CD4-positive, alpha-beta T cell treated with Interferon alpha-2 for 1 hour (primary cell): ENCODE data around the gene LRPAP1.
A peak's percentile ranks its signal among the peaks of the same experiment; 100 is the strongest.

Experiments used
- DNase-seq, 2 donors: peaks; one replicate each; pipeline ENCODE4 v3.0.0-alpha.2; 2020 to 2022

The LRPAP1 gene

DNA sequence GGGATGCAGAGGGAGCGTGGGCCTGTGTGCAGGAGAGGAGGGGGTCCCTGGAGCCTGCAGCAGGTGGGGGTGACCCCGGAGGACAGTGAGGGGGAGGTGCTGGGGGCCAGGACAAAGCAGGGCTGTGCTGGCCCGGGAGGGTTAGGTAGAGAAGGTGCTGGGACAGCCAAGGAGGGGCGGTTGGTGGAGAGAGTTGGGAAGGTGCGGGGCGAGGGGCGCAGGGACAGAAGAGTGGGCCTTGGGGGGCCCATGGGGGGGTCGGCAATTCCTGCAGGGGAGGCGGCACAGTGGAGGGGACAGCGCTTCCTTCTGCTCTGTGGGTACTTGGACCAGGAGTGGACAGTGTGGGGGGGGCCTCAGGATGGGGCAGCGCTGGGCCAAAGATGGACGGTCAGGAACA is 32.5 kb downstream of the LRPAP1 start:
- no peak for DNase-seq

DNA sequence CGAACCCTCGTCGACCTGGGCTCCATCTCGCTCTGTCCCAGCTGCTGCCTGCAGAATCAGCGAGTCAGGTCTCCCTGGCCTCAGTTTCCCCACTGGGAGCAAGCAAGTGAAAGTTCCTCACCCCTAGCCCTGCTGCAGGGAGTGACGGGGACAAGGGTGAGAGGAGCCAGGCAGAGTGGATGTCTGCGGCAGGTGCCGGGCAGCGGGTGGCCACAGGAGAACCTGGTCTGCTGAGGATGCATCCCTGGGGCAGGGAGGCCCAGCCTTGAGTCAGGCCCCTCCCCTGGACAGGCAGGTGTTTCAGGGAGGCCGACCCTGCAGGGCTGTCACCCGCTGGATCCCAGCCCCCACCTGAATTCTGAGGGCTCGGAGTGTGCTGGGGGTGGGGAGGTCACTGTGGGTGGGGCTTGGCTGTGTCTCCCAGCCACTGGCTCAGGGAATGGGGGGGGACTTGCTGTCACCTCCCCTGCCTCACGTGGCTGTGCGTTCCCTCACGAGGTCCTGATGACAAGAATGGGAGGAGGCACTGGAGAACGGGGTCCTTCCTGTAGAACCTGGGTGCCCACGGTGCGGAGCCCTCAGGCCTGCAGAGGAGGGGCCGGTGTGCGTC is 33.2 kb downstream of the LRPAP1 start:
- no peak for DNase-seq

DNA sequence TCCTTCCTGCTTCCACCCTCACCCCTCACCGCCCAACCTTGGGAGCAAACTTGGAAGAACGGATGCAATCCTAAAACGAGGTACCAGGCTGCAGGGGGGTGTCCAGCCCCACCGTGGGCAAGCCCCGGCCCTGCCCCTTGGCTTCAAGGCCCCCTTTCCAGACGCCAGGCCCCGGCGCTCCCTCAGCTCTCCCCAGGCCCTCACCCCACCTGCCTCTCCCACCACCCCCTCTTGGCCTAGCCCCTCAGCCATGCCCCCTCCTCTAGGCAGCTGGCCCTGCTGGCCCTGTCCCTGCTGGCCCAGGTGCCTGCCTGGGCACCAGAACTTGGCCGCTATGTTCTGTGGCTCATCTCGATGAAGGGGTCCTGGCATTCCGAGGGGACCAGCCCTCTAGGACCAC is 33.8 kb downstream of the LRPAP1 start:
- no peak for DNase-seq

DNA sequence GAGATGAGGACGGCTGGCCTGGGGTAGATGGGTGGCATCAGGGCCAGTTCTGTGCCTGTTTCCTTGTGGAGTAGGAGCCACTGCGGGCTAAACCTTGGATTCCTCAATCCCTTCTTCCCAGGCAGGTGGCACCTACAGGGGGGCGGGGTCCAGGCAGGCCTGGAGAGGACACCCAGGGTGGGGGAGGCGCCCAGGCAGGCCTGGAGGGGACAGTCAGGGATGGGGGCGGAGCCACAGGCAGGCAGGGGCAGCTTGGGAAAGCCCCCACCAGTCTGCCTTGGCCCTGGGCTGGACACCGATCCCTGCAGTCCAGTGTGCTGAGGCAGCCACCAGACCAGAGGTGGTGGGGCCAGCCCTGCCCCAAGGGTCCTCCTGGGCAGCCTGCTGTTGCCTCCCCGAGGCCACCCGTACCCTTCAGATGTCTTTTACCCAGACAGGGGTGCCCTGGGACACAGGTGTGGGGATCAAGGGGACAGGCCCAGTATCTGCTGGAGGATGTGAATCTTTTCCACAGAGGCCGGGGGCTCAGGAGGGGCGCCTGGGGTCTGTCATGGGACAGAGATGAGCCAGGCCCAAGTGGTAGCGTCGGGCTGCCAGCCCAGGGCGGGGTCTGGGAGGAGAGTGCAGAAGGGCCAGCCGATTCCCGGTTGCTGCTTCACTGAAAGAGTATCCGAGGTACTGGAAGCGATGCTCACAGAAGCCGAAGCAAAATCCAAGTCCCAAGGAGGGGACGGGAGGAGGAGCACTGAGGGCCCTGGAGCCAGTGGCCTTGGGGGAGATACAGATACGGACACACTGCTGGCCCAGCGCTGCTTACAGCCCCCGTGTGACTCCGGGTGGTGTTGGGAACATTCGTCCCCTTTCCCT is 34.5 kb downstream of the LRPAP1 start:
- no peak for DNase-seq

DNA sequence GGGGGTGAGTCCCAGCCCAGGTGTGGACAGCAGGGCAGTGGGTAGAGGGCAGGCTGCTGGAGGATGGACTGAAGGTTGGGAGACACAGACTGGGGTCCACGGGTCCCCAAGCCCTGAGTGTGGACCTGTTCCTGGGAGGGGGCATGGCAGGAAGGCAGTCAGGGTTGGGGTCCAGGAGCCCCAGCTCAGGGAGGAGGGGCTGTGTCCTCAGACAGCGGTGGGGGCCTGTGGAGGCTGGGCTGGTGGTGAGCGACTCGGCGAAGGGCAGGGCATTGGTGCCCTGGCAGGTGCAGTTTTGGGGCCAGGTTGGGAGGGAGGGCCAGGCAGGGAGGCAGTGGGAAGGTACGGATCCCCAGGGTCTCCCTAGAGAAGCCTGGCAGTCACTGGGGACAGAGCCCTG is 35.1 kb downstream of the LRPAP1 start:
- DNase-seq, result no peak

DNA sequence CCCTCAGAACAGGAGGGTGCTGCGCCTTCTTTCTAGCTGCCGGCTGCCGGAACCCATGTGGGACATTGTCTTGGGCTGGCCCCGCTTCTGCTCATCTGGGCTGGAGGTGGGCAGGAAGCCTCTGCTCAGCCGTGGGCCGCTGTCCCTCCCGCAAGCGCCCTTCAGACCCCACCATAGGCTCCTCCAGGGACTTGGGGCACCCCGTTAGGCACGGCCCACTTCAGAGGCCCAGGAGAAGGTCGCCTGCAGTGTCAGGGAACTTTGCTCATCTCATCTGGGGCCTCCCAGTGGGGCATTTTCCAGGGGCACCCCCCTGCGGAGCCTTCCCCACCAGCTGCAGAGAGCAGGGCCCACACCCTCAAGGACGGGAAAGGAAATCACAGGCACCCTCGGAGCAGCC is 36.2 kb downstream of the LRPAP1 start:
- DNase-seq, result no peak

DNA sequence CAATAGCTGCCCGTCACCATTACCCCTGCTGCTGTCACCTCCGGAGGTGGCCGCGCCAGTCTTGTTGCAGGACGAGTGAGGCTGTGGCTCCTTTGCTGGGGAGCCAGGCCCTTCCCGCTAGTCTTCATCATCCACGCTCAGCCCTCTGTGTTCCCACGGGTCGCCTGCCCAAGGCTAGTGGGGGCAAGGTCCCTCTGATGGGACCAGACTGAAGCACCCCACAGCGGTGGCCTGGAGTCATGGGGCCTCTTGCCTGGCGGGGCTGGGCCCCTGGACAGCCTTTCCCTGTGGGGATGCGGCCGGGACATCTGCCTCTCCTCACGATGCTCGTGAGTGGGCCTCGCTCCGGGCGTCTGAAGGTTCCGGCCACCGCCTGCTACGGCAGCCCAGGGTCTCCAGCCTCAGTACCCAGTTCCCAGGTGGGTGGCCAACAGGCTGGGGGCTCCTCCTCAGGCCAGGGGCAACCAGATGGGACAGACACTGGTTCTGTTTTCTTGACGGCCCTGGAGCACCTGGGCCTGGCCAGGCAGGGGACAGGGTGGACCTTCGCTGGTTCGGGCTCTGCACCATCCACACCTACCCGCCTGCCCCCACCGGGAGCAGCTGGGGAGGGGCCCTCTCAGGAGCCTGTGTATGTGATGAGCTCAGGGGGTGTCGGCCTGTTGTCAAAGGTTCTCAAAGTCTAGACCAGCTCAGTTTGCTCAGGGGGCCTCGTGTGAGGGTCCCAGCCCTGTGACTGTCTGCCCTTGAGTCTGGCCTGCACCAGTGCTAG is 36.8 kb downstream of the LRPAP1 start:
- no peak for DNase-seq

DNA sequence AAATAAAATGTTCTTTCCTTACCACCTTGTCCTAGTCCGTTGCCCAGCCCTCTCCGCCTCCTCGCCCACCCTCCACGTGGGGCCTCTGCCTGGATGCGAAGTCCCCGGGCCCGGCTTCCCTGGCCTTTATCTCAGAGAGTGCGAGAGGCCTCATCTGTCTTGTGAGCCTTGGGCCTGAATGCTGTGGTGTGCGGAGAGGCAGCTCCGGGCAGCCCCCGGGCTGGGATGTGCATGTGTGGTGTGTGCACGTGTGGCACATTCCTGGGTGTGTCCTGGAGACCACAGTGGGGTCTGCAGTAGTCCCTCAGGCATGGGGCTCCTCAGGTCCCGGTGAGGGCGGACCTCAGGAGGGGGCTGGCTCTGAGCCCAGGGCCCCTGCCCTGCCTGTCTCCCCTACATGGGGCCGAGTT is 37.8 kb downstream of the LRPAP1 start:
- DNase-seq, result no peak

DNA sequence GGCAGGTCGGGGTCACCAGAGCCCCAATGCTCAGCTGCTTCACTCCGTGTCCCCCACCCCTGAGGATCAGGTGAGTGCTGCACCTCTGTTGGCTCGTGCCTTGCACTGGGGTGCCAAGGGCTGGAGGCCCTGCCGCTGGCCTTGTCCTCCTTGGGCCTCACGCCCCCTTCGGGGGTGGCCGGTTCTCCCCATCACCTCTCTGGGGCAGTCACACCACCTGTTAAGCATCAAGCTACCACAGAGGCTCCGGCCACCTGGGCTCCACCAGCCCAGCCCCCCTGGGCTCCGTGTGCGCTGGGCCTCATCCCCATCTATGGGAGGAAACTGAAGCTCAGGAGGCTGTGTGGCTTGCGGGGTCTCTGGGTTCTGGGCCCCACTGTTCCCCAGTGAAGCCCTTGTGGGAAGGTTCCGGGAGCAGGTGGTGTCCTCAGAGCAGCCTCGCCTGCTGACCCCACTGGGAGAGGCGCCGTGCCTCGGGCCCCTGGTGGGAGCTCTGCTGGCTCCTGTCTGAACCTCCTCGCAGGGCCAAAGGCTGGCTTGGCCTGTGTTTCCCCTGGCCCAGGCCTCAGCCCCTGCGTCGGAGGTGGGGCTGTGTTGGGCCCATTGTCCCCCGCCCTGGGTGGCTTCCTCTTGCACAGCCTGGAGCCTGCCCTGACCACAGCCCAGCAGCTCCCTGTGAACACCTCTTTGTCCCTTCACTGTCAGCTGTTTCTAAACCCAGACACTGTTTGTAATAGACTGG is 38.3 kb downstream of the LRPAP1 start:
- no peak for DNase-seq

DNA sequence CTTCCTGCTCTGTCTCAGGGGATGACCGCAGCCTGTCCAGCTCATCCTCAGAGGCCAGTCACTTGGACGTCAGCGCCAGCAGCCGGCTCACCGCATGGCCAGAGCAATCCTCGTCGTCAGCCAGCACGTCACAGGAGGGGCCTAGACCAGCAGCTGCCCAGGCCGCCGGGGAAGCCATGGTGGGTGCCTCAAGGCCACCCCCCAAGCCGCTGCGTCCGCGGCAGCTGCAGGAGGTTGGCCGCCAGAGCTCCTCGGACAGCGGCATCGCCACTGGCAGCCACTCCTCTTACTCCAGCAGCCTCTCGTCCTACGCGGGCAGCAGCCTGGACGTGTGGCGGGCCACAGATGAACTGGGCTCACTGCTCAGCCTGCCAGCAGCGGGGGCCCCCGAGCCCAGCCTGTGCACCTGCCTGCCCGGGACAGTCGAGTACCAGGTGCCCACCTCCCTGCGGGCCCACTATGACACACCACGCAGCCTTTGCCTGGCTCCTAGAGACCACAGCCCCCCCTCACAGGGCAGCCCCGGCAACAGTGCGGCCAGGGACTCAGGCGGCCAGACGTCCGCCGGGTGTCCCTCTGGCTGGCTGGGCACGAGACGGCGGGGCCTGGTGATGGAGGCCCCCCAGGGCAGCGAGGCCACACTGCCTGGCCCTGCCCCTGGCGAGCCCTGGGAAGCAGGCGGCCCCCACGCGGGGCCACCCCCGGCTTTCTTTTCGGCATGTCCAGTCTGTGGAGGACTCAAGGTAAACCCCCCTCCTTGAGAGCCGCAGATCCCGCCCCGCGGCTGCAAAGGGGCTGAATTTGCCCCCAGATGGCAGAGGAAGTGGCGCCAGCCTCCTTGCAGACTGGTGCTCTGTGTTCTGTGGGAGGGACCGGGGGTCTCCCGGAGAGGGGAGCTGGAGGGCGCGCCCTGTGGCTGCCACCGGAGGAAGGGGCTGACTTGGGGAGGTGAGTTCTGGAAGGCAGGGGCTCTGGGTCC is 39.2 kb downstream of the LRPAP1 start:
- DNase-seq, result no peak

DNA sequence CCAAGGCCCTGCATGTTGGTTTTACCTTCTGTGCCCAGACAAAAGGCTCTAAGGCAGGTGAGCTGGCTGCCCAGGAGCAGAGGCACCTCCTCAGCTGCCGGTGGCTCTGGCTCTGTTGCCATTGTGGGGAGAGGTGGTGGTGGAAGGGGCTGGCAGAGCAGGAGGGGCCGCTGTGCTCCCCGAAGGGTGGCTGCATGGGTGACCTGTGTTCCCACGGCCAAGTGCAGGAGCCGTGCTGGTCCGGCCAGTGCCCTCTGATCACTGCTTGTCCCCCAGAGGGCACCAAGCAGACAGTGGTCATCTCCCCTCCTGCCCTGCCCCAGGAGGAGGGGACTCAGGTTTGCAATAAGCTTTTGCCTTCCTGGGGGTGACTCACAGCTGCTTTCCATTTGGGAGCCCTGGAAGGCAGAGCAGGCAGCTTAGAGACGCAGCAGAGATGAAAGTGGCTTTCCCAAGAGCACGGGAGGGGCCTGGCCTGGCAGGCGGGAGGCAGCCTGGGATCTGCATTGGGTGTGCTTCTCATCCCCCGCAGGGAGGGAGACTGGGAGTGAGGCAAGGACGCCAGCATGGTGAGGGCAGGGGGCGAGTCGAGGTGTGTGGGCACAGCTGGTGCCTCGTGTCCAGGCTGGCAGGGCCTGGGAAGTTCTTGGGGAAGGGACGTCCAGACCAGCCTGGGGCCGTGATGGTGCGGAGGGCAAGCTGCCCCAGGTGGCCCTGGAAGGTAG is 40.4 kb downstream of the LRPAP1 start:
- no peak for DNase-seq

DNA sequence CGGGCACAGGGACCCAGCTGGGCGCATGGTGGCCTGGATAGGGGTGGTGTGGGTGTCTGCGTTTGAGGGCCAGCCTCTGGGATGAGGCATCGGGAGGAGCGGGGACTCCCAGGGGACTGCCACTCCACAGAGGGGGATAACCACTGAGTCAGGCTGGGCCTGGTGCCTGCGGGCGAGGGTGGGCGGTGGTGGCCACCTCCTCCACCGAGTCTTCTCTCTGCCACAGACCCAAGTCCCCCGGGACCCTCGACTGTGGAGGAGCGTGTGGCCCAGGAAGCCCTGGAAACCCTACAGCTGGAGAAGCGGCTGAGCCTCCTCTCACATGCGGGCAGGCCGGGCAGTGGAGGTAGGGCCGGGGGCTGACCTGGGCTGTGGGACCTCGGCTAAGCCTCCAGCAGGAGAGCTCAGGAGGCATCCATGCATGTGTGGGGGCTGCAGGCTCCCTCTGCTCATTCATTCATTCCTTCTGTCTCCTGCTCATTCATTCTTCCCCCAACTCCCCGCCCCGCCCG is 42.7 kb downstream of the LRPAP1 start:
- DNase-seq, result no peak

DNA sequence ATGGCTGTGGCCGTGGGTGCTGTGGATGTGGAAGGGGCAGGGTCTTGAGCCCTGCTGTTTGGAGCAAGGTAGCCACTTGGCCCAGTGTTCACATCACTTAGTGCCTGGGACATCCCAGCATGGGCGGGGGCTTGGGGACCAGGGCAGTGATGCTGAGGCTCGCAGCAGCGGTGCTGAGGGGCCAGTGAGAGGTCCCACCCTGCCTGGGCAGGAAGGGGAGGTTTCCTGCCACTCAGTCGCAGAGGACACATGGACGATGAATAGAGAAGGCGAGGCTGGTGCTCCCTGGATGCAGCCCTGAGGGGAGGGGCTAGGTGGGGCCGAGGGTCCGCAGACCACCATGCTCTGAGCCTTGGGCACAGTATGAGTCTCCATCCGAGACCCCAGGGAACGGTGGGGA is 43.4 kb downstream of the LRPAP1 start:
- DNase-seq, result no peak

DNA sequence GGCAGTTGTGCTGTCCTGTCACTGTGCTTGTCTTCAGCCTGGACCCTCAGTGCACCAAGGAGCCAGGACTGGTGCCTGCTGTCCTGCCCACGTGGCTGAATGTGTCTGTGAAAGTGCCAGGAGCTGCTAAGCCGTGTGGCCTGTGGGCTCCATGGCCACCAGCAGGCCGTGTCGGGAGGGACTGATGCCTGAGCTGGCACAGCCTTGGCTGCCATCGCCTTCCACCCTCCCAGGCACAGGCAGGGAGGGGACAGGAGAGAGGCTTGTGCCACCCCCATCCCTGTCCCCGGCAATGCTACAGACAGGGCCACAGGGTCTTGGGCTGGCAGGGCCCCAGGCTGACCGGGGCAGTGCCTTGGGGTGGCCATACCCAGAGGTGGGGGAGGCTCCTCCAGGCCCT is 44.4 kb downstream of the LRPAP1 start:
- no peak for DNase-seq

DNA sequence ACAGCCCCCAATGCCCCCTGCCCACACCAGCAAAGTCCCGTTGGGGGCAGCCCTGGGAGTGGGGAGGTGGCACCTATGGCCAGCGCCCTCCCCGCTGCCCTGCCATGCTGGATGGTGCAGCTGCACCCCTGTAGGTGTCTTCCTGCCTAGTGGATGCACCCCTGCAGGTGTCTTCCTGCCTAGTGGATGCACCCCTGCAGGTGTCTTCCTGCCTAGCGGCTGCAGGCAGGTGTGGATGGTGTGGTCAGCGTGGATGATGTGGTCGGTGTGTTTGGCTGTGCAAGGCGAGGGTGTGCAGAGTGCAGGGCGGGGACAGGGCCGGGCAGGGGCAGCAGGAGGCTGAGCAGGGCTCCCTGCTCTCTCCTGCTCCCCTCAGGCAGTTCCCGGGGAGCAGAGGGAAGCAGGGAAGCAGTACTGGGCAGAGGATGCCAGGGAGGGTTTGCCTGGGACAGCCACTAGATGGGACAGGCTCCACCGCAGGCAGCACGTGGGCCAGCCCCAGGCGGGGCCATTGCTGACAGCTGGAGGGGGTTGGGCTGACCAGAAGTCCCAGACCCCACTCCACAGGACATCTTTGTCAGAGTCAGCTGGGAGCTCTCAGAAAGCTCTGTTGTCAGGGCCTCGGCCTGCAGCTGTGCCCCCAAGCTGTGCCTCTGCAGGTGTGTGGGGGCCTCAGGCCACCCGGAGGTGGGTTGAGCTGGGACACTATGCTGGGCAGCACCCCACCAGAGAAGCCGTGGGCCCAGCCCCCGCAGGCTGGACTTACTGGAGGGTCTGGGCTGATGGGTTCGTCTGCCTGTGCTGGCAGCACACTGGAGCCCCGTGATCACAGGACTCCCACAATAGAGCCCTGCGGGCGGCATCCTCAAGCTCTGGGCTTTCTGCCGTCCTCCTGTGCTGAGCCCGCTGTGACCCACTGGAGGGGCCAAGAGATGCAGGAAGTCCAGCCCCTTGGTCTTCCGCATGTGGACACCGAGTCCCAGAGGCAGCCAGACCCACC is 45.4 kb downstream of the LRPAP1 start:
- DNase-seq, result no peak

DNA sequence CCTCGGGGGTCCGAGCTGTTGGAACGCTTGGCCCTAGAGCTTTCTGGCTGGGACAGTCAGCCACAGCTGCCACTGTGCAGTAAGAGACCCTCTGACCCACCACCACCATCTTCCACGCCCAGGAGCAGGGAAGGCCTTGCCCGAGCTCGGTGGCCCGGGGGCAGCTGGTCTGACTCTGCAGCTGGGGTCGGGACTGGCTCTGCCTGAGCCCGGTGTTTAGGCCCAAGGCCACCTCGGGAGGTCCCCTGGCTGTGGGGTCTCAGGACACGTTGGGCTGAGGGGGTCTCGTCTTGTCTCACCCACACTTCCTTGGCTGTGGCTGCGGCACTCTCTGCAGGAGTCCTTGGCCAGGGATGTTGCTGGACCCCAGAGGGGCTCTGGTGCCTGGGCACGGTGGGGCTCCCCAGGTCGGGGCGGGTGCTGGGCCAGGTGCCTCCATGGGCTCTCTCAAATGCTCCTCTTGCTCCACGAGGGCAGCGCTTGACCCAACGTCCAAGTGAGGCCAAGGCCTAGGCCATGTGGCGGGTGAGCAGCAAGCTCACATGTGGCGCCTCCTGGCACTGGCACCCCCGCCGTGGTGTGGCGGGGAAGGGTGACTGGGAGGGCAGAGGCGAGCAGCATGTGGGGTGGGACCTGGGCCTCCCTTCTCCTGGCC is 46.2 kb downstream of the LRPAP1 start:
- DNase-seq, result no peak

DNA sequence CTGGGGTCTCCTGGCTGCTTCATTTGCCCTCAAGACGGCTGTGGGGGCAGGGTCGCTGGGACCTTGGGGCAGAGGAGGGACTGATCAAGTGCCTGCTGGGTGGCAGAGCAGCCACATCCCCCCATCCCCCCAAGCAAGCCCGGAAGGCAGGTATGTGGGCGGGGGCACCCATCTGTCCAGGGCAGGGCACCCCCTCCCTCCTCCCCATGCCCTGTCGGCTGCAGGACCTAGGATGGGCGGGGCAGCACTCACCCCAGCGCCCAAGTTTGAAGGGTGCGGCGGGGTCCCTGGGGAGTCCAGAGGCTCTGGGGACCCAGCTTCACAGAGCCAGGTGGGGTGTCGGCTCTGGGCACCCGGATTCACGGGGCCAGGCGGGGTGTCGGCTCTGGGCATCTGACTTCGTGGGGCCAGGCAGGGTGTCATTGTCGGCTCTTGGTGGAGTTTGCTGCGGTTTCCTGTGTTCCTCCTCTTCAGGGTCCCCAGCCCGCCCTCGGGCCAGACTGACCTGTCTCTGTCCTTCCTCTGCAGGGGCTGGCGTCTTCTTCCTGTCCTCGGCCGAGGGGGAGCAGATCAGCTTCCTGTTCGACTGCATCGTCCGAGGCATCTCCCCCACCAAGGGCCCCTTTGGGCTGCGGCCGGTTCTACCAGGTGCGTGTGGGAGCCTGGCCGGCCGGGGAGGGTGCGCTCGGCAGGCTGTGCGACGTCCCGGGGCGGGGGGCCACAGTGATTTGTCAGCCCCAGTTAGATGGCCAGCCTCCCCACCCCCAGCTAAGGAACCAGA is 47.0 kb downstream of the LRPAP1 start:
- DNase-seq, result peak in 1 of 2 donors; percentile 62
